AG08395 (cell line): Measurements from ENCODE around the gene MRPL52.
A peak's percentile ranks its signal among the peaks of the same experiment; 100 is the strongest.
"Not testable (repeated sequence)": the region's sequence is repeated elsewhere in the genome, so short reads cannot be mapped to it uniquely, and the experiment has no call there.

Experiments
- DNase-seq: peaks from one replicate; pipeline ENCODE4 v3.0.0; 2012; ENCODE audit warnings: mixed read lengths, low spot score

Gene MRPL52

GRCh38 chr14:22808388-22809209 lies 21.1 kb upstream of the MRPL52 start:
- no peak for DNase-seq

DNA sequence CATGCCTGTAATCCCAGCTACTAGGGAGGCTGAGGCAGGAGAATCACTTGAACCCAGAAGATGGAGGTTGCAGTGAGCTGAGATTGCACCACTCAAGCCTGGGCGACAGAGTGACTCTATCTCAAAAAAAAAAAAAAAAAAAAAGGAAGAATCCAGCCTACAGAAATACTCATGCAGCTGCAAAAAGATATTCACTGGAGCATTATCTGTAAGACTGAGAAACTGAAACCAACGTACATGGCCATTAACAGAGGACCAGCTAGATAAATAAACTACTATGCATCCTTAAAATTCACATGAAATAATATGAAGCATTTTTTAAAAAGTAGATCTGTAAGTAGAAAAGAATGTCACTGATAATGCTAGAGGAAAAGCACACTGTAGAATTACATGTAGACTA lies 18.0 kb upstream of the MRPL52 start:
- DNase-seq, result no peak

DNA sequence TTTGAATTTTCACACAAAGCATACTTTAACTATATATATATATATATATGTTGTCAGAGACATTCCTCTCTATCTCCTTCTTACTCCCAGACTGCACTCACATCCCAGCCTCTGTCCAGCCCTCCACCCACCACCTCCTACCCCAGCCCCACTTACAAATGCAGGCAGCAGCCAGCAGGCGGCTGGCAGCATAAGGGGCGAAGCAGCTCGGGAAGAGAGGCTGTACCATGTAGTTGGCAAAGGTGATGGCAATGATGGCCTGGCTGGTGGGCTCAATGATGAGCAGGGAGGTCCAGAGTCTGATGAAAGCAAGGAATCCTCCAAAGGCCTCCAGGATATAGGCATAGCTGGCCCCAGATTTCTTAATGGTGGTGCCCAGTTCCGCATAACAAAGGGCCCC lies 16.9 kb upstream of the MRPL52 start:
- DNase-seq, result no peak

GRCh38 chr14:22813145-22813544 lies 16.5 kb upstream of the MRPL52 start:
- no peak for DNase-seq

GRCh38 chr14:22814373-22814772 lies 15.3 kb upstream of the MRPL52 start:
- no peak for DNase-seq

- no peak for DNase-seq
Measured at GRCh38 chr14:22814941-22815713, 14.6 kb upstream of the MRPL52 start, which contains the start of gene SLC7A7. TSS of gene SLC7A7 (minus strand) at chr14:22815435. CDS start at chr14:22813398, 2,037 bp downstream.

DNA sequence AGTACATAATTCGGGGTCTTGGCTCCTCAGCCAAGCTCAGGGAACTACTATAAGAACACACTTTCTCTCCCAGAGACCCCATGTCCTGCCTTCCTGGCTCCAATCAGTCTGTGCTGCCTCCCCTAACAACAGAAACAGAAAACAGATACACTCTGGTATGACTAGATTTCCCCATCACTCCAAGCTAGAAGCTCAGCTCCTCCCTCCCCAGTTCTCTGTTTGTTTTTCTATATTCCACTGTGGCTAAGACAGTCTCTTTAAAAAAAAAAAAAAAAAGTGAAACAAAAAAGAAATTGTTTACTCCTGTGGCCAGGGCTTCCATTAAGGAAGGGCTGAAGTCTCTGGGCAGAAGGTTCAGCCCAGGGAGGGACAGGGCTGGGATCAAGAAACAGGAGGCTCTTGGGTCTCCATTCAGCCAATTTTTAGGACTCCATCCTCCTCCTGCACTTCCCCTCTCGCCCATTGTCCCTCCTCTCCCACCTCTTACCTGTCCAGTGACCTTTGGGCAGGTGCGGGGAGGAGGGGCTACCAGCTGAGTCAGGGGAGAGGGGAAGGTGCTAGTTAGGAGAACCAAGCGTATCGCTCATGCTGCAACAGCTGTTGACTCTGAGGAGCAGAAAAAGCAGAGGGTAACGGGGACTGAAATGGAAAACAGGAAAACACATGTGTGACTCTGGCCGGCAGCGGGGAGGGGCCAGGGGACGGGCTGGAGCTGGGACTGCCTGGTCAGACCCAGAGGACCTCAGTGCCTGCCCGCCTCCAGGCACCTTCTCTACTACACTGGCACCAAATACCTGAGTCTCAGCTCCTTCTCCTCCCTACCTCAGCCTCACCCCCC lies 10.3 kb upstream of the MRPL52 start:
- peak; percentile 75 for DNase-seq

DNA sequence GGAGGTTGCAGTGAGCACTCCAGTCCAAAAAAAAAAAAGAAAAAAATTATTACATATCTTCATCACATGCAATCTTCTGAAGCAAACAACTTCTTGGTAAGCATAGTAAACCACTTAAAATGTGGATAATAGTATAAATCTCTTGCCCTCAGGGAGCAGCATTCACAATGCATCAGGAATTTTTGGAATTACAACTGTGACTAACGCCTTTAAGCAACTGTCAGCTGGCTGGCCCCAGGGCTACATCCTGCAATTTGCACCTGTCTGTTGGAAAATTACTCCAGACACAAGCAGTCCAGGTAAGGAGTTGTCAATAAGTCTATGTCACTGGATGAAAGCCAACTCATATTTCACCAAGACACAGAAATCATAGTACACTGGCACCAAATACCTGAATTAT lies 9.0 kb upstream of the MRPL52 start:
- DNase-seq, result no peak

GRCh38 chr14:22821193-22822015 lies 8.3 kb upstream of the MRPL52 start:
- no peak for DNase-seq

DNA sequence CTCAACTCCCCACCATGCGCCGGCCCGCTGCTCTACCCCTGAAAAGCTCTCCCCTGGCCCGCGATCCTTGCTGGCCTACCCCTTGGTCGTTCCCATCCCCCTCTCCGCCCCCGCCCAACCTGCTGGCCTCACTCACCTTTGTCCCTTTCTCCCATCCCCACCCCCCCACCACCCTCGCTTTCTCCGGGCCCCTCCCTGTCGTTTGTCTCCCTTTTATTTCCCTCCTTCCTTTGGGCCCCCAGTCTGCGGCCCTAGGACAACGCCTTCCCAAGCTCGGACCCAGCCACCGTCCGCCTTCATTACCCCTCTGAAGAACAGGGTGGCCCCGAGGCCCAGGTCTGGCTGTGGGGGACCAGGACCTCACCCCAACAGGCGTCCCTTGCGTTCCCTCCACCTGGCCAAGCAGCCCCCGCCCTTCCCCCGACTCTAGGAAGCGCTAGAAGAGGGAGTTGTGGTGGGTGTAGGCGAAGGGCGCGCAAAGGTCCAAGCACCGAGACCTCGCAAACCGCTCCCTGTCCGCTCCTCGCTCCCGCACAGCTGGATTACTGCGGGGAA lies 7.6 kb upstream of the MRPL52 start:
- no peak for DNase-seq

- DNase-seq, result peak; percentile 87
Measured at GRCh38 chr14:22822571-22823098, 7.1 kb upstream of the MRPL52 start.

DNA sequence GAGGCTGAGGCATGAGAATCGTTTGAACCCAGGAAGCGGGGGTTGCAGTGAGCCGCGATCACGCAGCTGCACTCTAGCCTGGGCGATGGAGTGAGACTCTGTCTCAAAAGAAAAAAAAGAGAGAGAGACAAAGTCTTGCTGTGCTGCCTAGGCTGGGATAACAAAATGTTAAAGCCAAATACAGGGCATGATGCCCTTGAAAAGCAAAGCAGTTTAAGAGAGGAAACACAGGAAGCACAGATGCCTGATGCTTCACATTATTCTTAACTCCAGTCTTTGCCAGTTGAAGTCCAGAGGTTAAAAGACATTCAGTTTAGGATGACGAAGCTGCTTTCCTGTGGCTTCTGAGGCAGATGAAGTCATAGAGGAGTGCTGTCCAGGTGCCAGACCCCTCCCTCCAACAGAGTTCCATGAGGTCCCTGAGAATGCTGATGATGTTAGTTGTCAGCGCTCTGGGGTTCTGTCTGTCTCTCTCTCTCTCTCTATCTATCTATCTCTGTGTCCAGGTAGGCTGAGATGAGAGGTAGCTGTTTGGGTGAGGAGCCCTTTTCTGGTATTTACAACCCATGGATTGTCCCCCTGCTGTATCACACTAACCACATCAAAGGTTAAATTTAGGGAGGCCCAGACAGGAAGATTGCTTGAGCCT lies 4.9 kb upstream of the MRPL52 start:
- peak; percentile 82 for DNase-seq

GRCh38 chr14:22829076-22829660 lies 519 bp upstream of the MRPL52 start:
- not testable (repeated sequence) for DNase-seq

DNA sequence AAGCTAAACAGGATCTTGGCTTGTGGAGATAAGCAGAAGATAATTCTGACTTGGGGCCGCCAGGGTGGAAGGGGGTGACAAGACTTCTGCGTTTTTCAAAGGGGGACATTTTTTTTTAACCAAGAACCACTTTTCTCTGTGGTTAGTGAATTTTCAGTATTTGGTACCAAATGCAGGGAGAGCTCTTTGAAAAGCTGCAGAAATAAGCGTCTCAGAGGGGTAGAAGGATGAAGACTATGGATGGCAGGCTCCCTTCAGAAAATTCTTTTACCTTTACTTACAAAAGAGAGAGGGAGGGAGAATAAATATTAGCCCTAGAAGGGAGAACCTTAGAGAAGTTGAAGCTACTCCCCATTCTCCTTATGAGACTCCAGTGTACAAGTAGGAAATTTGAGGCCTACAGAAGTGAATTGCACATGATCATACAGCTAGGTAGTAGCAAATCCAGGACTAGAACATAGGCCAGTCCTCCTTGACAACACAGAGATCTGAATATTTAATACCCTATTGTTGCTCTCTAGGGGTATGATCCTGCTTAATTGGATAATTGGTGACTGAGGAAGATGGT lies 840 bp downstream of the MRPL52 start:
- DNase-seq, result no peak

- no peak for DNase-seq
Measured at GRCh38 chr14:22835505-22835904, 5.8 kb downstream of the MRPL52 start.

DNA sequence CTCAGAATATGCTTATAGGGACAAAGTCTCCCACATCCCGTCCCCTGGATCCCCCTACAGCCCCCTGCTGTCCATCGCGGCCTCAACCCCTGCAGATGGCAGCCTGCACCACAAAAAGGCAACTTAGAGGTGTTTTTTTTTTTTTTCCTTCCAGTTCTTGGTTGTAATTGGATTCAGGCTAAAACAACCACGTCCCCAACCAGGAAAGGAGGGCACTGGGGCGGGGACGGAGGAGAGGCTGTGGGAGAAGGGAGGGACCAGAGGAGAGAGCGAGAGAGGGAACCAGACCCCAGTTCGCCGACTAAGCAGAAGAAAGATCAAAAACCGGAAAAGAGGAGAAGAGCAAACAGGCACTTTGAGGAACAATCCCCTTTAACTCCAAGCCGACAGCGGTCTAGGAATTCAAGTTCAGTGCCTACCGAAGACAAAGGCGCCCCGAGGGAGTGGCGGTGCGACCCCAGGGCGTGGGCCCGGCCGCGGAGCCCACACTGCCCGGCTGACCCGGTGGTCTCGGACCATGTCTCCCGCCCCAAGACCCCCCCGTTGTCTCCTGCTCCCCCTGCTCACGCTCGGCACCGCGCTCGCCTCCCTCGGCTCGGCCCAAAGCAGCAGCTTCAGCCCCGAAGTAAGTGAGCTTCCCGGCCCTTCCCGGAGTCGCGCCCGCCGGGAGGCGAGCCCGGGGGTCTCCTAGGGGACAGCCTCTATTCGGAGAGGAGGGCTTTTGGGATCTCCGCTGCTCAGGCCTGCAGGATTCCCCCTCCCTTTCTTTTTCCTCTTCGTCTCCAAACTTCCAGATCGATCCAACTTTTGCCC lies 6.8 kb downstream of the MRPL52 start, which contains the start of gene MMP14:
TSS of gene MMP14 (plus strand) at position 285 of the 813 bp plus-strand sequence. CDS start at position 518, 233 bp downstream.
- DNase-seq, result peak; percentile 94

- peak; percentile 61 for DNase-seq
Measured at GRCh38 chr14:22837114-22837749, 7.5 kb downstream of the MRPL52 start.
